ENCODE results near the gene CEP112. TPM values are rescaled to one million over a fixed set of nuclear protein-coding genes. Genes with fewer than 3 reads are reported as not detected.

CEP112 gene
- total and polyA plus RNA-seq, 9 of the 15 experiments (the other 6 are each of a cell fraction or from before 2014, with no cell fraction given) = 0.84 TPM; not detected in 8

DNA sequence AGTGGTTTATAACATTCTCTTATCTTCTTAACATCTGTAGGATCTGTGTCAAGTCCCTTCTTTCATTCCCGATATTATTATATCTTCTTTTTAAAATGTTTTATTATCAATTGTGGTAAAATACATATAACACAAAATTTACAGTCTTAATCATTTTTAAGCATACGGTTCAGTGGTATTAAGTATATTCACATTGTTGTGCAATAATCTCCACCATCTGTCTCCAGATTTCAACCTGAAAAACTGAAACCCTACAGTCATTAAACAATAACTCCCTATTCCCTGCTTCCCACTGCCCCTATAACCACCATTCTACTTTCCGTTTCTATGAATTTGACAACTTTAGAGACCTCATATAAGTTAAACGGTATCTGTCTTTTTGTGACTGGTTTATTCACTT lies 45.5 kb downstream of the CEP112 start:
- under 1% methylated on average over 4 of the region's 4 CpGs for WGBS (ENCODE audit: insufficient coverage, low coverage, missing lambda C conversion rate)
- no TSS peak for BruUV-seq (replicated peaks)
- H3K4me1 ChIP-seq (replicated peaks in 1 of 2; ENCODE audit: control insufficient read depth in 2 of 2, insufficient read depth in 2 of 2, low read length in 2 of 2) = no peaks in the 10 kb centered on the region
- no peak overlapping the region for H3K27ac ChIP-seq (ENCODE audit: extremely low read depth, low read depth, low read length)
- CTCF ChIA-PET (ENCODE audit: low intra/inter-chr PET ratio) = no interaction called here
- no peak overlapping the region for H3K4me2 ChIP-seq (ENCODE audit: insufficient read depth, low read length)
- no peaks in the 10 kb centered on the region for H3K79me2 ChIP-seq (ENCODE audit: control insufficient read depth, insufficient read depth, low read length)
- no peaks in the 10 kb centered on the region for H3K36me3 ChIP-seq (ENCODE audit: control insufficient read depth, insufficient read depth, low read length)
- DNase-seq (ENCODE audit: extremely low read depth in 1 of 4, low spot score in 3 of 4) = no peak
- POLR2A ChIA-PET = no interaction called here
- no peaks in the 10 kb centered on the region for H3K9me3 ChIP-seq (replicated peaks; ENCODE audit: control insufficient read depth, insufficient read depth, low read depth, low read length)
- no peak overlapping the region for H2AFZ ChIP-seq (ENCODE audit: low read depth, low read length)
- no peak overlapping the region for H3K9ac ChIP-seq (ENCODE audit: insufficient read depth in 1 of 2, low read depth in 2 of 2, low read length in 2 of 2)
- ATAC-seq = no peak
- H3K9me1 ChIP-seq (ENCODE audit: control insufficient read depth, insufficient read depth, low read length) = no peaks in the 10 kb centered on the region
- no peak for TF ChIP-seq CEBPG (CRISPR knock-in tag; IDR thresholded peaks at IDR 0.05)
- TF ChIP-seq CEBPG (tag; conservative IDR thresholded peaks at IDR 0.05 in 1 of 2, IDR thresholded peaks at IDR 0.05 in 1 of 2) = peak in 1 of 2 experiments; percentile 59; a peak in 1 of 4 replicates
- peak; percentile 40; the same call in 1 of the 2 replicates for TF ChIP-seq CEBPB (tag; IDR thresholded peaks at IDR 0.05)
- no peak for TF ChIP-seq ZNF444 (CRISPR knock-in tag; IDR thresholded peaks at IDR 0.05)
- no peaks in the 10 kb centered on the region for H4K20me1 ChIP-seq (replicated peaks; ENCODE audit: control insufficient read depth, insufficient read depth, low read length)
- intact Hi-C loops (cut with micrococcal nuclease) (no loop called here), in situ Hi-C loops (cut with MboI) (no loop called here)
- no peaks in the 10 kb centered on the region for H3K27me3 ChIP-seq (ENCODE audit: control insufficient read depth in 2 of 2, insufficient read depth in 2 of 2, low read length in 2 of 2)
- no peak for FAIRE-seq
- no peak overlapping the region for H3K4me3 ChIP-seq

DNA sequence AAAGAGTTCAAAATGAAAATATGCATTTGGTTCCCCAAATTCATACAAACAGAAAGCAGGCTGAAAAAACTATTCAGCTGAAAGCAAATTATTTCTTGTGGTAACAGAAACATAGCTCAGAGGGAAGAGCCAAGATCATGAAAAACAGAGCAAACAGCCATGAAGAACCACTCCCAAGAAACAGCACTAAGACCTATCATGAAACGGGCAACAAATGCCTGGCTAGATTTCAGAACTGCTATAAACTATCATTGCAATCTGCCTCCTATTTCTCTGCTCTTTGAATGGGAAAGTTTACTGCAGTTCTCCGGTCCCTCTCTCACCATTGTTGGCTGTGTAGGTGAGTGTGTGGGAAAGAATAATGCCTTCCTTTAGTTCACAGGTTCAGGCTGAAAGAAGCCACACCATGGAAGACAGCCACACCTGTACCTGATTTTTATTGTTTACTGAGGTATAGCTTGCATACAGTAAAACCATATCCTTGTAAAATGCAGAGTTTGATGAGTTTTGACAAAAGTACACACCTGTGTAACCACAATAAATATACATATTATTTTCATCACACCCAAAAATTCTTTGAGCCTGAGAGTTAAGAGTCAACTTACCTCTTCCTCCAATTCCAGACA lies 48.2 kb downstream of the CEP112 start:
- intact Hi-C loops (cut with micrococcal nuclease) (no loop called here), in situ Hi-C loops (cut with MboI) (no loop called here)
- H3K36me3 ChIP-seq (ENCODE audit: control insufficient read depth, insufficient read depth, low read length) = no peaks in the 10 kb centered on the region
- H3K4me1 ChIP-seq (replicated peaks in 1 of 2; ENCODE audit: control insufficient read depth in 2 of 2, insufficient read depth in 2 of 2, low read length in 2 of 2) = no peaks in the 10 kb centered on the region
- no TSS peak for BruUV-seq (replicated peaks)
- WGBS (ENCODE audit: insufficient coverage, low coverage, missing lambda C conversion rate) = 0% methylated on average over 2 of the region's 2 CpGs
- ChIA-PET CTCF (ENCODE audit: low intra/inter-chr PET ratio) (no interaction called here), POLR2A (no interaction called here)
- no peaks in the 10 kb centered on the region for H3K9me3 ChIP-seq (replicated peaks; ENCODE audit: control insufficient read depth, insufficient read depth, low read depth, low read length)
- H3K9me1 ChIP-seq (ENCODE audit: control insufficient read depth, insufficient read depth, low read length) = no peaks in the 10 kb centered on the region
- H3K9ac ChIP-seq (ENCODE audit: insufficient read depth in 1 of 2, low read depth in 2 of 2, low read length in 2 of 2) = no peak overlapping the region
- no peak overlapping the region for H3K4me2 ChIP-seq (ENCODE audit: insufficient read depth, low read length)
- FAIRE-seq (no peak), ATAC-seq (no peak), DNase-seq (ENCODE audit: extremely low read depth in 1 of 4, low spot score in 3 of 4) (no peak)
- H3K27ac ChIP-seq (ENCODE audit: extremely low read depth, low read depth, low read length) = no peak overlapping the region
- no peak for TF ChIP-seq SRSF1 (IDR thresholded peaks at IDR 0.05; ENCODE audit: low read depth, low read length)
- H4K20me1 ChIP-seq (replicated peaks; ENCODE audit: control insufficient read depth, insufficient read depth, low read length) = no peaks in the 10 kb centered on the region
- H2AFZ ChIP-seq (ENCODE audit: low read depth, low read length) = no peak overlapping the region
- no peak overlapping the region for H3K4me3 ChIP-seq
- no peaks in the 10 kb centered on the region for H3K27me3 ChIP-seq (ENCODE audit: control insufficient read depth in 2 of 2, insufficient read depth in 2 of 2, low read length in 2 of 2)
- no peaks in the 10 kb centered on the region for H3K79me2 ChIP-seq (ENCODE audit: control insufficient read depth, insufficient read depth, low read length)
